OCI-LY1 (cell line): ENCODE results near the gene PTGIS.

Source experiments
- H2AFZ ChIP-seq: fragments of 200-600 bp; sonication (generic), shearing (Covaris generic); 2 replicates; pipeline ENCODE4 v1.6.0; 2014; ENCODE audit warnings: antibody characterized with exemption, mild to moderate bottlenecking, low read length
- H3F3A ChIP-seq: fragments of 200-600 bp; sonication (generic), shearing (Covaris generic); 2 replicates; pipeline ENCODE4 v1.6.0; 2014; ENCODE audit warnings: mild to moderate bottlenecking, antibody characterized with exemption, low read length, moderate library complexity; ENCODE audit not compliant: insufficient read depth
- H3K27ac ChIP-seq: fragments of 200-600 bp; sonication (generic); 2 replicates; pipeline ENCODE4 v1.5.1; 2014; ENCODE audit warnings: low read length, mixed run types, mild to moderate bottlenecking, low read depth; ENCODE audit not compliant: poor library complexity, severe bottlenecking
- H3K27me3 ChIP-seq: fragments of 200-600 bp; sonication (generic); 2 replicates; pipeline ENCODE4 v1.6.0; 2014; ENCODE audit warnings: antibody characterized with exemption, mild to moderate bottlenecking, low read length, moderate library complexity; ENCODE audit not compliant: insufficient read depth
- H3K36me3 ChIP-seq: fragments of 200-600 bp; sonication (generic); 2 replicates; pipeline ENCODE4 v1.6.1; 2014; ENCODE audit warnings: mild to moderate bottlenecking, antibody characterized with exemption, low read length, moderate library complexity, mixed read lengths; ENCODE audit not compliant: insufficient read depth
- H3K4me1 ChIP-seq: fragments of 200-600 bp; sonication (generic); 2 replicates; pipeline ENCODE4 v1.5.1; 2014; ENCODE audit warnings: mild to moderate bottlenecking, low read length, moderate library complexity; ENCODE audit not compliant: insufficient read depth, severe bottlenecking
- H3K4me2 ChIP-seq: fragments of 200-600 bp; sonication (generic), shearing (Covaris generic); 2 replicates; pipeline ENCODE4 v1.6.1; 2014; ENCODE audit warnings: low read length
- H3K4me3 ChIP-seq: fragments of 200-600 bp; sonication (generic); 2 replicates; pipeline ENCODE4 v1.5.1; 2014; ENCODE audit warnings: low read length, low read depth, mild to moderate bottlenecking, mixed read lengths; ENCODE audit not compliant: poor library complexity, severe bottlenecking
- H3K79me2 ChIP-seq: fragments of 200-600 bp; shearing (Covaris generic); 2 replicates; pipeline ENCODE4 v1.6.1; 2016; ENCODE audit warnings: mixed run types, low read length, mixed read lengths; ENCODE audit not compliant: insufficient read depth
- H3K9ac ChIP-seq: fragments of 200-600 bp; sonication (generic), shearing (Covaris generic); 2 replicates; pipeline ENCODE4 v1.6.1; 2014; ENCODE audit warnings: mild to moderate bottlenecking, low read length, mixed read lengths
- H3K9me2 ChIP-seq: fragments of 200-600 bp; sonication (generic), shearing (Covaris generic); 2 replicates; pipeline ENCODE4 v1.6.1; 2014; ENCODE audit warnings: low read depth, mild to moderate bottlenecking, low read length, mixed read lengths
- H3K9me3 ChIP-seq: fragments of 200-600 bp; shearing (Covaris generic); 2 replicates; pipeline ENCODE4 v1.6.1; 2014; ENCODE audit warnings: low read length, mixed read lengths
- H4K20me1 ChIP-seq: fragments of 200-600 bp; sonication (generic), shearing (Covaris generic); 2 replicates; pipeline ENCODE4 v1.6.0; 2016; ENCODE audit warnings: mild to moderate bottlenecking, low read length; ENCODE audit not compliant: insufficient read depth
- EZH2 ChIP-seq: fragments of 200-600 bp; sonication (generic), shearing (Covaris generic); IDR thresholded peaks from 2 replicates; pipeline ENCODE4 v1.8.0; 2017; ENCODE audit warnings: borderline replicate concordance, mixed run types, mild to moderate bottlenecking, antibody characterized with exemption, low read length, moderate library complexity, mixed read lengths
- TF ChIP-seq, protein P1 (sequence below): fragments of 200-600 bp; sonication (generic), shearing (Covaris generic); IDR thresholded peaks from 2 replicates; pipeline ENCODE4 v1.5.1; 2017; ENCODE audit warnings: mild to moderate bottlenecking, antibody characterized with exemption, low read length, moderate library complexity, mixed read lengths

Gene PTGIS

GRCh38 chr20:49597825-49598395 lies 30.0 kb upstream of the PTGIS start:
- Histone ChIP-seq H3K36me3 (no peaks in the 10 kb centered on the region), H3K4me3 (no peak overlapping the region), H3K9me2 (no peaks in the 10 kb centered on the region), H3F3A (no peaks in the 10 kb centered on the region), H4K20me1 (no peaks in the 10 kb centered on the region), H3K9me3 (peaks cover 4% of the 10 kb centered on the region; the same call in 1 of the 2 replicates), H3K27me3 (no peaks in the 10 kb centered on the region), H3K9ac (no peak overlapping the region), H2AFZ (no peak overlapping the region), H3K79me2 (no peaks in the 10 kb centered on the region), H3K4me1 (peaks cover 10% of the 10 kb centered on the region), H3K27ac (no peak overlapping the region), H3K4me2 (no peak overlapping the region)
- no peak for TF ChIP-seq EZH2
- TF ChIP-seq, protein P1, sequence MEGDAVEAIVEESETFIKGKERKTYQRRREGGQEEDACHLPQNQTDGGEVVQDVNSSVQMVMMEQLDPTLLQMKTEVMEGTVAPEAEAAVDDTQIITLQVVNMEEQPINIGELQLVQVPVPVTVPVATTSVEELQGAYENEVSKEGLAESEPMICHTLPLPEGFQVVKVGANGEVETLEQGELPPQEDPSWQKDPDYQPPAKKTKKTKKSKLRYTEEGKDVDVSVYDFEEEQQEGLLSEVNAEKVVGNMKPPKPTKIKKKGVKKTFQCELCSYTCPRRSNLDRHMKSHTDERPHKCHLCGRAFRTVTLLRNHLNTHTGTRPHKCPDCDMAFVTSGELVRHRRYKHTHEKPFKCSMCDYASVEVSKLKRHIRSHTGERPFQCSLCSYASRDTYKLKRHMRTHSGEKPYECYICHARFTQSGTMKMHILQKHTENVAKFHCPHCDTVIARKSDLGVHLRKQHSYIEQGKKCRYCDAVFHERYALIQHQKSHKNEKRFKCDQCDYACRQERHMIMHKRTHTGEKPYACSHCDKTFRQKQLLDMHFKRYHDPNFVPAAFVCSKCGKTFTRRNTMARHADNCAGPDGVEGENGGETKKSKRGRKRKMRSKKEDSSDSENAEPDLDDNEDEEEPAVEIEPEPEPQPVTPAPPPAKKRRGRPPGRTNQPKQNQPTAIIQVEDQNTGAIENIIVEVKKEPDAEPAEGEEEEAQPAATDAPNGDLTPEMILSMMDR: no peak

- Histone ChIP-seq H3F3A (no peaks in the 10 kb centered on the region), H3K4me2 (0 out of 2 replicates have a peak overlapping the region, but pooled peaks have one; percentile 5), H2AFZ (no peak overlapping the region)
Observed at GRCh38 chr20:49595811-49596561, 28.0 kb upstream of the PTGIS start.

GRCh38 chr20:49595346-49595745 lies 27.4 kb upstream of the PTGIS start:
- no peaks in the 10 kb centered on the region for H4K20me1 ChIP-seq
- no peak overlapping the region for H3K9ac ChIP-seq
- H3K36me3 ChIP-seq: no peaks in the 10 kb centered on the region
- no peak overlapping the region for H3K4me3 ChIP-seq
- no peak overlapping the region for H2AFZ ChIP-seq
- no peaks in the 10 kb centered on the region for H3K27me3 ChIP-seq
- no peaks in the 10 kb centered on the region for H3F3A ChIP-seq
- peaks cover 13% of the 10 kb centered on the region for H3K4me1 ChIP-seq
- H3K4me2 ChIP-seq: no peak overlapping the region
- no peak for TF ChIP-seq EZH2
- TF ChIP-seq, protein P1: no peak
- no peaks in the 10 kb centered on the region for H3K9me2 ChIP-seq
- peaks cover 4% of the 10 kb centered on the region; the same call in 1 of the 2 replicates for H3K9me3 ChIP-seq
- H3K27ac ChIP-seq: no peak overlapping the region
- no peaks in the 10 kb centered on the region for H3K79me2 ChIP-seq

More at GRCh38 chr20:49595811-49596561, 28.0 kb upstream of the PTGIS start:
- no peaks in the 10 kb centered on the region for H3K79me2 ChIP-seq
- TF ChIP-seq, protein P1: no peak
- no peak for TF ChIP-seq EZH2
- no peak overlapping the region for H3K9ac ChIP-seq
- peaks cover 4% of the 10 kb centered on the region; the same call in 1 of the 2 replicates for H3K9me3 ChIP-seq
- no peak overlapping the region for H3K27ac ChIP-seq
- no peak overlapping the region for H3K4me3 ChIP-seq
- H3K4me1 ChIP-seq: peaks cover 10% of the 10 kb centered on the region
- no peaks in the 10 kb centered on the region for H4K20me1 ChIP-seq
- H3K36me3 ChIP-seq: no peaks in the 10 kb centered on the region
- no peaks in the 10 kb centered on the region for H3K27me3 ChIP-seq
- no peaks in the 10 kb centered on the region for H3K9me2 ChIP-seq
